OCI-LY3 (cell line): Measurements from ENCODE around the gene UPK2.

Source experiments
- H2AFZ ChIP-seq: fragments of 200-600, 300-600 bp; shearing (Covaris generic); 2 replicates; pipeline ENCODE4 v1.6.0; 2014; ENCODE audit warnings: antibody characterized with exemption, low read depth, low read length
- H3K27ac ChIP-seq: fragments of 200-600, 300-600 bp; sonication (generic); 2 replicates; pipeline ENCODE4 v1.5.1; 2014; ENCODE audit warnings: mild to moderate bottlenecking, low read length, moderate library complexity, mixed read lengths
- H3K27me3 ChIP-seq: fragments of 200-600, 300-600 bp; sonication (generic); 2 replicates; pipeline ENCODE4 v1.6.1; 2014; ENCODE audit warnings: low read depth, low read length, mixed read lengths
- H3K36me3 ChIP-seq: fragments of 200-600, 300-600 bp; sonication (generic); replicated peaks from 2 replicates; pipeline ENCODE3; 2014; ENCODE audit warnings: low read depth, low read length, mixed read lengths
- H3K4me1 ChIP-seq: fragments of 300-600, 200-600 bp; sonication (generic); 2 replicates; pipeline ENCODE4 v1.6.1; 2014; ENCODE audit warnings: low read length, mixed read lengths
- H3K4me2 ChIP-seq: fragments of 200-600, 300-600 bp; sonication (generic); 2 replicates; pipeline ENCODE4 v1.6.1; 2014; ENCODE audit warnings: low read length, mixed read lengths
- H3K4me3 ChIP-seq: fragments of 300-600, 200-600 bp; sonication (generic); 2 replicates; pipeline ENCODE4 v1.5.1; 2014; ENCODE audit warnings: antibody characterized with exemption, mild to moderate bottlenecking, low read length, moderate library complexity
- H3K79me2 ChIP-seq: fragments of 300-600, 200-600 bp; shearing (Covaris generic); 2 replicates; pipeline ENCODE4 v1.6.1; 2014; ENCODE audit warnings: mild to moderate bottlenecking, low read length, mixed read lengths
- H3K9ac ChIP-seq: fragments of 300-600, 200-600 bp; shearing (Covaris generic); 2 replicates; pipeline ENCODE4 v1.6.0; 2014; ENCODE audit warnings: mild to moderate bottlenecking, low read length, moderate library complexity
- H3K9me3 ChIP-seq: fragments of 200-600, 300-600 bp; shearing (Covaris generic); 2 replicates; pipeline ENCODE4 v1.6.1; 2014; ENCODE audit warnings: low read length, mixed read lengths; ENCODE audit not compliant: insufficient read depth
- H4K20me1 ChIP-seq: fragments of 200-600, 300-600 bp; sonication (generic); 2 replicates; pipeline ENCODE4 v1.6.1; 2016; ENCODE audit warnings: low read length, mixed read lengths; ENCODE audit not compliant: insufficient read depth
- EZH2phosphoT487 ChIP-seq: fragments of 200-600 bp; shearing (Covaris generic); IDR thresholded peaks from 2 replicates; pipeline ENCODE4 v1.6.1; 2018; ENCODE audit warnings: antibody characterized with exemption, mixed run types, low read depth
- TF ChIP-seq, protein P1 (sequence below): fragments of 200-600, 300-600 bp; sonication (generic); IDR thresholded peaks from 2 replicates; pipeline ENCODE4 v1.5.1; 2014; ENCODE audit warnings: antibody characterized with exemption, low read length, low read depth

Gene UPK2

GRCh38 chr11:118931571-118931970, 24.5 kb upstream of the UPK2 start:
- H2AFZ ChIP-seq: no peak overlapping the region
- TF ChIP-seq EZH2phosphoT487: no peak
- TF ChIP-seq, protein P1, sequence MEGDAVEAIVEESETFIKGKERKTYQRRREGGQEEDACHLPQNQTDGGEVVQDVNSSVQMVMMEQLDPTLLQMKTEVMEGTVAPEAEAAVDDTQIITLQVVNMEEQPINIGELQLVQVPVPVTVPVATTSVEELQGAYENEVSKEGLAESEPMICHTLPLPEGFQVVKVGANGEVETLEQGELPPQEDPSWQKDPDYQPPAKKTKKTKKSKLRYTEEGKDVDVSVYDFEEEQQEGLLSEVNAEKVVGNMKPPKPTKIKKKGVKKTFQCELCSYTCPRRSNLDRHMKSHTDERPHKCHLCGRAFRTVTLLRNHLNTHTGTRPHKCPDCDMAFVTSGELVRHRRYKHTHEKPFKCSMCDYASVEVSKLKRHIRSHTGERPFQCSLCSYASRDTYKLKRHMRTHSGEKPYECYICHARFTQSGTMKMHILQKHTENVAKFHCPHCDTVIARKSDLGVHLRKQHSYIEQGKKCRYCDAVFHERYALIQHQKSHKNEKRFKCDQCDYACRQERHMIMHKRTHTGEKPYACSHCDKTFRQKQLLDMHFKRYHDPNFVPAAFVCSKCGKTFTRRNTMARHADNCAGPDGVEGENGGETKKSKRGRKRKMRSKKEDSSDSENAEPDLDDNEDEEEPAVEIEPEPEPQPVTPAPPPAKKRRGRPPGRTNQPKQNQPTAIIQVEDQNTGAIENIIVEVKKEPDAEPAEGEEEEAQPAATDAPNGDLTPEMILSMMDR: no peak
- H3K36me3 ChIP-seq: no peaks in the 10 kb centered on the region
- no peaks in the 10 kb centered on the region for H3K9me3 ChIP-seq
- H3K4me1 ChIP-seq: peaks cover 18% of the 10 kb centered on the region
- no peak overlapping the region for H3K27ac ChIP-seq
- no peaks in the 10 kb centered on the region for H3K79me2 ChIP-seq
- H3K9ac ChIP-seq: no peak overlapping the region
- no peak overlapping the region for H3K4me2 ChIP-seq
- H4K20me1 ChIP-seq: no peaks in the 10 kb centered on the region
- no peak overlapping the region for H3K4me3 ChIP-seq
- H3K27me3 ChIP-seq: peaks cover 12% of the 10 kb centered on the region; the same call in 1 of the 2 replicates

- TF ChIP-seq, protein P1: no peak
- TF ChIP-seq EZH2phosphoT487: no peak
- no peaks in the 10 kb centered on the region for H3K36me3 ChIP-seq
- no peak overlapping the region for H2AFZ ChIP-seq
- peaks cover 4% of the 10 kb centered on the region for H3K4me1 ChIP-seq
- no peaks in the 10 kb centered on the region for H4K20me1 ChIP-seq
- no peak overlapping the region for H3K4me2 ChIP-seq
- peaks cover 21% of the 10 kb centered on the region for H3K27me3 ChIP-seq
- H3K4me3 ChIP-seq: no peak overlapping the region
- H3K79me2 ChIP-seq: no peaks in the 10 kb centered on the region
- no peaks in the 10 kb centered on the region for H3K9me3 ChIP-seq
- H3K27ac ChIP-seq: no peak overlapping the region
- H3K9ac ChIP-seq: no peak overlapping the region
Observed at GRCh38 chr11:118933486-118933885, 22.6 kb upstream of the UPK2 start.

- H3K4me2 ChIP-seq: no peak overlapping the region
- H2AFZ ChIP-seq: no peak overlapping the region
- no peak for TF ChIP-seq EZH2phosphoT487
- TF ChIP-seq, protein P1: no peak
- no peak overlapping the region for H3K9ac ChIP-seq
- no peak overlapping the region for H3K4me3 ChIP-seq
- H3K36me3 ChIP-seq: no peaks in the 10 kb centered on the region
- H3K4me1 ChIP-seq: peaks cover 7% of the 10 kb centered on the region
- peaks cover 21% of the 10 kb centered on the region for H3K27me3 ChIP-seq
- H4K20me1 ChIP-seq: no peaks in the 10 kb centered on the region
- H3K9me3 ChIP-seq: no peaks in the 10 kb centered on the region
- no peaks in the 10 kb centered on the region for H3K79me2 ChIP-seq
- H3K27ac ChIP-seq: no peak overlapping the region
Observed at GRCh38 chr11:118935376-118935775, 20.7 kb upstream of the UPK2 start.

GRCh38 chr11:118938491-118939403, 17.4 kb upstream of the UPK2 start:
- Histone ChIP-seq H3K4me1 (peaks cover 7% of the 10 kb centered on the region), H3K27ac (no peak overlapping the region), H2AFZ (no peak overlapping the region), H3K4me3 (no peak overlapping the region), H3K36me3 (no peaks in the 10 kb centered on the region), H3K9me3 (no peaks in the 10 kb centered on the region), H3K79me2 (no peaks in the 10 kb centered on the region), H4K20me1 (no peaks in the 10 kb centered on the region), H3K9ac (no peak overlapping the region), H3K4me2 (no peak overlapping the region), H3K27me3 (peaks cover 16% of the 10 kb centered on the region)
- TF ChIP-seq, protein P1: no peak
- TF ChIP-seq EZH2phosphoT487: no peak
